Progenitor cell of endocrine pancreas (in vitro differentiated cells): Measurements from ENCODE around the gene MTAP. TPM values are rescaled to one million over a fixed set of nuclear protein-coding genes. Genes with fewer than 3 reads are reported as not detected.

Experiments used
- DNase-seq: peaks from one replicate; pipeline ENCODE4 v3.0.0; 2021; ENCODE audit warnings: low spot score; ENCODE audit not compliant: unreplicated experiment
- H3K27ac Mint-ChIP-seq: 2 replicates; pipeline ENCODE4 v1.8.0; 2021; ENCODE audit warnings: mild to moderate bottlenecking, moderate library complexity, mixed read lengths
- H3K27me3 Mint-ChIP-seq: 2 replicates; pipeline ENCODE4 v1.8.0; 2021; ENCODE audit warnings: mixed read lengths
- H3K36me3 Mint-ChIP-seq: 2 replicates; pipeline ENCODE4 v1.8.0; 2022; ENCODE audit warnings: mixed read lengths; ENCODE audit not compliant: insufficient read depth
- H3K4me1 Mint-ChIP-seq: 2 replicates; pipeline ENCODE4 v1.8.0; 2021; ENCODE audit warnings: low read depth, mixed read lengths
- H3K4me3 Mint-ChIP-seq: 2 replicates; pipeline ENCODE4 v1.8.0; 2021; ENCODE audit warnings: low read depth, mild to moderate bottlenecking, moderate library complexity, mixed read lengths
- H3K9me3 Mint-ChIP-seq: 2 replicates; pipeline ENCODE4 v1.8.0; 2021; ENCODE audit warnings: low read depth, mixed read lengths
- total RNA-seq: library from RNA; stranded (reverse); gene quantifications from 2 replicates; pipeline ENCODE4 v1.2.1, GENCODE V29; 2021
- TF ChIP-seq, protein P1 (sequence below): fragments of 200-600 bp; sonication (generic); IDR thresholded peaks from one replicate; pipeline ENCODE4 v1.5.0; 2021; ENCODE audit warnings: antibody characterized with exemption, mild to moderate bottlenecking; ENCODE audit not compliant: unreplicated experiment

The MTAP gene
- total RNA-seq, 1 donor from 2014 or later, result 73.4 TPM

DNA sequence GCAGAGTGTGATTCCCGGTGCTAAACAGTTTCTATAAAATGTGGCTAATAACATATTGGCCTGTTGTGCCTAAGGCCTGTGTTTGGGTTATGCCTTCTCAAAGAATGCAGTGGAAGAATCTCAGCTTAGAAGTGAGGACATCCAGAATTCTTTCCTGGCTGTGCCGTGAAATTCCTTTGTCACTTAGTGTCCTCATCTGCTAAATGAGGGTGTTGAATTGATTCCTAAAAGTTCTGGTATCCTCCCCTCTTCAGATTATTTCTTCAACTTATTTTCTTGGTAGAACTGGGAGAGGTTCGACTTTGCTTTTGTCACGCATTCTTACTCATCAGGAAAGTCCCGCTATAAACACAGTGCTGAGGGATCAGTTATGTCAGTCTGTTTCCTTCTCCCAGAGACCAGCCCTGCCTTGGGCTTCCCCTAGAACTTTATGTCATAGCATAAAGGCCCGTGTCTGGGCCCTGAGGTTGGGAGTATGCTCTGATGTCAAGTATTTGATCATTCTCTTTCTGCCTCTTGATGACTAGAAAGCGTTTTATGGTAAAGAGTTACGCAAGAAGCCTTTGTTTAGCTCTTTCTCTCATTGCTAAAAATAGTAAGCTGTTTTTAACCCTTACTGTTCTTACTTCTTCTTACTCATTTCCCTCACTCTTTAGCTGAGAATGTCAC lies 29.5 kb downstream of the MTAP start:
- H3K36me3 Mint-ChIP-seq, result peaks cover 53% of the 10 kb centered on the region
- no peak overlapping the region for H3K27ac Mint-ChIP-seq
- TF ChIP-seq, protein P1, sequence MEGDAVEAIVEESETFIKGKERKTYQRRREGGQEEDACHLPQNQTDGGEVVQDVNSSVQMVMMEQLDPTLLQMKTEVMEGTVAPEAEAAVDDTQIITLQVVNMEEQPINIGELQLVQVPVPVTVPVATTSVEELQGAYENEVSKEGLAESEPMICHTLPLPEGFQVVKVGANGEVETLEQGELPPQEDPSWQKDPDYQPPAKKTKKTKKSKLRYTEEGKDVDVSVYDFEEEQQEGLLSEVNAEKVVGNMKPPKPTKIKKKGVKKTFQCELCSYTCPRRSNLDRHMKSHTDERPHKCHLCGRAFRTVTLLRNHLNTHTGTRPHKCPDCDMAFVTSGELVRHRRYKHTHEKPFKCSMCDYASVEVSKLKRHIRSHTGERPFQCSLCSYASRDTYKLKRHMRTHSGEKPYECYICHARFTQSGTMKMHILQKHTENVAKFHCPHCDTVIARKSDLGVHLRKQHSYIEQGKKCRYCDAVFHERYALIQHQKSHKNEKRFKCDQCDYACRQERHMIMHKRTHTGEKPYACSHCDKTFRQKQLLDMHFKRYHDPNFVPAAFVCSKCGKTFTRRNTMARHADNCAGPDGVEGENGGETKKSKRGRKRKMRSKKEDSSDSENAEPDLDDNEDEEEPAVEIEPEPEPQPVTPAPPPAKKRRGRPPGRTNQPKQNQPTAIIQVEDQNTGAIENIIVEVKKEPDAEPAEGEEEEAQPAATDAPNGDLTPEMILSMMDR, result no peak
- peaks cover 6% of the 10 kb centered on the region for H3K4me1 Mint-ChIP-seq
- peaks cover 5% of the 10 kb centered on the region for H3K9me3 Mint-ChIP-seq
- H3K27me3 Mint-ChIP-seq, result no peaks in the 10 kb centered on the region
- DNase-seq, result no peak
- H3K4me3 Mint-ChIP-seq, result no peak overlapping the region

DNA sequence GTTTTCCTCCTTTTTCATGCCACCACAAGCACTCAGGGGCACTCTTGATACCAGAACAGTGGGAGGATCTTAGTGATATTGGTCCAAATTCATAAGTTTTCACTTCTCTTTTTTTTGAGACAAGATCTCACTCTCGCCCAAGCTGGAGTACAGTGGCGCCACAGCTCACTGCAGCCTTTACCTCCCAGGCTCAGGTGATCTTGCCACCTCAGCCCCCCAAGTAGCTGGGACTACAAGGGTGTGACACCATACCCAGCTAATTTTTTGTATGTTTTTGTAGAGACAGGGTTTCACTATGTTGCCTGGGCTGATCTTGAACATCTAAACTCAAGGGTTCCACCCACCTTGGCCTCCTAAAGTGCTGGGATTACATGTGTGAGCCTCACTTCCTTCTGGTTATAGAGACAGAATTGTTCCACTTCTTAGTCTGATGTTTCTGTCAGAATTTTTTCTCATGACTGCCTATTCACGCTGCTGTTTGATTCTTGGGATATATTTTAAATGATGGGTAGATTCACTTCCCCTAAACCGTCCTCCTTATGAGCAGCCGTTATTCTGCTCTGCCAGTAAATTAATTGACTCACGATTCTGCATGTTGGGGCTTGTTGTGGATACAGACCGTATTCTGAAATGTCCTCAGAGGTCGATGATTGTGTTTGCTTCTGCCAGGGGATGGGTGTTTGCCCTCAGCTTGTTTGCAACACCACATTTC lies 30.8 kb downstream of the MTAP start:
- H3K9me3 Mint-ChIP-seq, result peaks cover 12% of the 10 kb centered on the region
- TF ChIP-seq, protein P1, result no peak
- no peak overlapping the region for H3K4me3 Mint-ChIP-seq
- peaks cover 8% of the 10 kb centered on the region for H3K4me1 Mint-ChIP-seq
- DNase-seq, result no peak
- H3K27ac Mint-ChIP-seq, result peak overlapping the region; percentile 35
- peaks cover 64% of the 10 kb centered on the region for H3K36me3 Mint-ChIP-seq
- no peaks in the 10 kb centered on the region for H3K27me3 Mint-ChIP-seq

DNA sequence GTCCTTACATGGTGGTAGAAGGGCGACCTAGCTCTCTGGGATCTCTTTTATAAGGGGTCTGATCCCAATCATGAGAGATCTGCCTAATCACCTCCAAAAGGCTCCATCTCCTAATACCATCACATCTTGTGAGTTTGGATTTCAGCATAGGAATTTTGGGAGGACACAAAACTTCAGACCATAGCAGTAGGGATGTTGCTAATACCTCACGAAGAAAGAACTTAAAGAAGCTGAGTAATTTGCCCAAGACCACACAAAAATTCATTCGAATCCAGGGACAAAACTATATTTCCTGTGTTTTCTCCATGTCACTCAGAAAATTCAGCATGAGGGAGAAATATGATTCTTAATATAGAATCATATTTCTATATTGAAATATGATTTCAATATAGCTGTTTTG lies 32.7 kb downstream of the MTAP start:
- Mint-ChIP-seq H3K4me1 (peaks cover 7% of the 10 kb centered on the region), H3K4me3 (no peak overlapping the region), H3K27me3 (no peaks in the 10 kb centered on the region), H3K27ac (no peak overlapping the region), H3K9me3 (peaks cover 19% of the 10 kb centered on the region), H3K36me3 (peaks cover 75% of the 10 kb centered on the region)
- no peak for DNase-seq
- TF ChIP-seq, protein P1, result no peak

DNA sequence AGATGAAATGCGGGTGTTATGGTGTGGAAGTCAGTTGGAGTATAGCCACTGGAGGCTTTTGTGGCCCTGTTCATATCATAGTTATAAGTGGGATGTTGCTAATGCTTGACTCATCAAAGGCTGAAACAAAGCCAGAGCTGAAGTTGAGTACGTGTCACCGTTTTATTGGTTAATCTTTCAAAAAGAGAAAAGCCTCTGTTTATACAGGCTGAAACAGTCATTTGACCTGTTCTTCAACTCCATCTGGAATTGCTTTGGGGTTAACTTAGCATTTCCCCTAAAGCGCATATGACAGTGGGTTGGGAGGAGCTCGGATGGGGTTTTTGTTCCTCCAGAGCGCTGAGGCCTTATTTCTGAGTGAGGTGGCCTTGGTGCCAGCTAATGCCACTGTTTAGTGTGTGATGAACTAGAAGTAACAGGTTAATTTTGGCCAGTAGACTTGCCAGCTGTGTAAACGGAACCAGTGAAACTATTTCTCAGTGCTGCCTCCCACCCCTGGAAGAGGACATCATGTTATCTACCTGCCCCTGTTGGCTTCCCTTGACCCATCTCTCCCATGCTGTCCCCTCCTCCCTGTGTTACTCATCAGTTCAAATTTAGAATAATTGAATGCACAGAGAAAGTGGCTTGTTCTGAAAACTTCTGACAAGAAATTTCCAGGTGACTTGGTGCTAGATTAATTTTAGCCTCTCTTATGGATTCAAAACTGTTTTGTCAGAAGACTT lies 34.2 kb downstream of the MTAP start:
- TF ChIP-seq, protein P1, result no peak
- Mint-ChIP-seq H3K9me3 (peaks cover 30% of the 10 kb centered on the region), H3K4me3 (no peak overlapping the region), H3K27ac (no peak overlapping the region), H3K36me3 (peaks cover 79% of the 10 kb centered on the region), H3K27me3 (no peaks in the 10 kb centered on the region), H3K4me1 (peaks cover 7% of the 10 kb centered on the region)
- DNase-seq, result no peak

DNA sequence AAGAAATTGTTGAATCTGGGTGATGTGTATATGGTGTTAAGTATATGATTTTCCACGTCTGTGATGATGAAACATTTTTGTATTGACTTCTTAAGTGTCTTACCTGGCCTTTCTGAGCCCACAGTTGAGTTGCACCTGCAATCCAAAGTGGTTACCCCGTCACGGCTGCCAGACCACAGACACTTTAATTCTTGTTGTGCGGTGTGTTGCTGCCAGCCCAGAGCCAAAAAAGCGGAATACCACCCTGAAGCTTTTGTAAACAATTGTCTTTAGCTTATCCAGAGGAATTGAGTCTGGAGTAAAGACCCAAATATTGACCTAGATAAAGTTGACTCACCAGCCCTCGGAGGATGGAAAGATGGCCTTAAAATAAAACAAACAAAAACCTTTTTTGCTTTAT lies 35.1 kb downstream of the MTAP start:
- TF ChIP-seq, protein P1, result no peak
- Mint-ChIP-seq H3K4me1 (peaks cover 7% of the 10 kb centered on the region), H3K36me3 (peaks cover 85% of the 10 kb centered on the region), H3K9me3 (peaks cover 38% of the 10 kb centered on the region), H3K4me3 (no peak overlapping the region), H3K27ac (no peak overlapping the region), H3K27me3 (no peaks in the 10 kb centered on the region)
- DNase-seq, result no peak
